NCI-H460 (cell line): ENCODE measurements around the gene ACTG1. TPM values are rescaled to one million over a fixed set of nuclear protein-coding genes. Genes with fewer than 3 reads are reported as not detected.
A peak's percentile ranks its signal among the peaks of the same experiment; 100 is the strongest.

Experiments used
- DNase-seq: peaks from one replicate; pipeline ENCODE4 v3.0.0-alpha.2; 2016; ENCODE audit warnings: low read depth; ENCODE audit errors: extremely low read depth
- total RNA-seq: library from RNA; depleted of rRNA; stranded (reverse); fragments of >200 nt; shearing (Covaris generic); gene quantifications from 2 replicates; pipeline ENCODE4 v1.2.3, GENCODE V29; 2014

ACTG1 gene
- total RNA-seq, 1 experiment from 2014 or later = 3,093 TPM

DNA sequence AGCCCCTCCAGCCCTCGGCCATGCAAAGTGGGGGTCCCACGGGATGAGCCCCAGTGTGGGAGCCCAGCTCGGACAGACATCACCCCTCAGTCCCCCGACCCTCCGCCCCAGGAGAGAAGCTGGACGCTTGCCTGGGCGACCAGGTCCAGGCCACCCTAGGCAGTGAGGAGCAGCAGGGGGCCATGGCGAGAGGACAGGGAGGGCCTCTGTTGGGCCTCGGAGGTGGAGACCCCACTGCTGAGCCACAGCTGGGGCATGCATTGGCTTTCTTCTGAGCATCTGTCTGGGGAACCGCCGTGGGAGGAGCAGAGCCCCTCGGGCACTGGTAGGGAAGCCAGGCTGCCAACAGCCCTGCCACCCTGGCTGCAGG, 13.0 kb downstream of the ACTG1 start:
- DNase-seq = no peak

DNA sequence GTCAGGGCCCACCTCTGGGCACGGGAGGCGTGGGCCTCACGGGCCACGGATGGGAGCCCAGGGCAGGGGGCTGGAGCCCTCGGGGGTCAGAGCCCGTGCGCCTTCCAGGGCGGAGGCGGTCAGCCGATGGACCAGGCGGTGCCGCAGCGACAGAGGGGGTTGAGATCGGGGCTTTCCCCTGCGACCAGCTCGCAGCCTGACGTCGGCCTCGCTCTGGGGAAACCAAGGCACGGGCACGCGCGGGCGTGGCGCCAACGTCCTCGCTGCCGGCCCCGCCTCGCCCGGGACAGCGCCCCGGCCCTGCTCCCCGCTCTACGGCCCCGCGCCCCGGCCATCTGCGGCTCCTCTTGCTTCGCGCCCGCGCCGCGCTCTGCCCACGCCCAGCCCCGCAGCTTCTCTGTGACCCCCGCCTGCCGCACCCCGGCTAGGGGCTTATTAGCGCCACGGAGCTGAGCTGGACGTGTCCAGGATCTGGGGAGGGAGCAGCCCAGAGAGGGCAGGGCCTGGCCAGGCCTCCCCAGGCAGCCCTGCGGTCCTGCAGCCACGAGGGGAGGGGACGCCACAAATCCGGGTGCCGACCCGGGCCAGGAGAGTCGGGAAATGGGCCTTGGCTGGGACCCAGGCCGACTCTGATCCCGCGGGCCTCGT, 13.5 kb downstream of the ACTG1 start:
- no peak for DNase-seq

DNA sequence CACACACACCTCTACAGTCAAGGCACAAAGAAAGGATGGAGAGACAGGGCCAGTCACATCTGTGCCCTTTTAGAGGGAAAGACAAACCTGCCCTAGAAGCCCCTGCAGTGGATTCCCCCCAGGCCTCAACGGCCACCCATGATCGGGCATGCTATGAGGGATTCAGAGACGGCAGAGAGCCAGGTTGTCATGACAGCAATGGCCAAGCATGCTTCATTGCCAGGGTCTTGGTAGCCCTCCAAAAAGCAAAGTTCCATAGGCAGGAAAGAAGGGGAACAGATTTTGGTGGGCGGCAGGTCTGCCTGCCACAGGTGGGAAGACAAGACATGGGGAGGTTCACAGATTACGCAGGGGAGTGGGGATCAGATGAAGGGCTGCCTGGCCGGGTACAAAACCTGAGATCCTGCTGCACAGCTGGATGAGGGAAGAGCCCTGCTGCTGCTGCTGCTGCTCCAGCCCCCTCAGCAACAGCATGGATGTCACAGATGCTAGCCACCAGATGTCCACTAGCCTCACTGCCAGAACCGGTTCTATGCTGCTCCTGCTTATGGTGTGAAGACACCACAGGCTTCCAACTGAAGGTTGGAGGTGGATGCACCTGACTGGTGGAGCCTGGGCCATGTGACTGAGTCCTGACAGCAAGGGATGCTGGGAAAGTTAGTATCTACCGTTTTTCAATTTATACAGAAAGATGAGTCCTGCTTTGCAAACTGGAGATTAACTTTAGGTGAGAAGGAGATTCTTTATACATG, 17.8 kb downstream of the ACTG1 start:
- DNase-seq = no peak

DNA sequence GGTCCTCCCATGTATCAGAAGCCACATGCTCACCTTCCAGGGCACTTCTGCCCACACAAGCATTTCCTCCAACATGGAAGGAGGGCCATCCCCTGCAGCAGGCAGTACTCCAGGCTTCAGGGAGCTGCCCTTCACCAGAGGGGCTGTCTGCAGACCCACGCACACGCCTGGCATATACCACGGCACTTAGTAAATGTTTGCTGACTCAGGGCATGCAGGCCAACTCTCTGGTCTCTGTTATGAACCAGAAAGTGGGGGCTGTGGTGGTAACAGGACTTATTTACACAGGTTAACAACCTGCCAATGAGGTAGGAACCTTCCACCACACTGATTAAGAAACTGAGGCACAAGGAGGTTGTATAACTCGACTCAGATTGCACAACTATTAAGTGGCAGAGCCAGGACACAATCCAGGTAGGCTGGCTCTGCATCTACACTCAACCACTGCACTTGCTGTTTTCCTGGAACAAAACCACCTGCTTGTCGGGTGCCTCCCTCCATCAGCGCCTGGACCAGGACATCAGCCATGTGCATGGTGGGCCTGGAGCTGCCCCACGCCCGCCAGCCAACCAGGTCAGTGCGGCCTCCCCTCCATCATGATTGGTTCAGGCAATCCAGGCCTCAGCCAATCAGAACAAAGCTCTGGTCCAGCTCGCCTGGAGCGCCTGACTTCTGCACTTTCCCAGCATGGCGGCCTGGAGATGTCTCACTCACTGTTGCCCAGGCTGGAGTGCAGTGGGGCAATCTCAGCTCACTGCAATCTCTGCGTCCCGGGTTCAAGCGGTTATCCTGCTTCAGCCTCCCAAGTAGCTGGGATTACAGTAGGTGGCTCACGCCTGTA, 19.2 kb downstream of the ACTG1 start:
- DNase-seq = no peak

DNA sequence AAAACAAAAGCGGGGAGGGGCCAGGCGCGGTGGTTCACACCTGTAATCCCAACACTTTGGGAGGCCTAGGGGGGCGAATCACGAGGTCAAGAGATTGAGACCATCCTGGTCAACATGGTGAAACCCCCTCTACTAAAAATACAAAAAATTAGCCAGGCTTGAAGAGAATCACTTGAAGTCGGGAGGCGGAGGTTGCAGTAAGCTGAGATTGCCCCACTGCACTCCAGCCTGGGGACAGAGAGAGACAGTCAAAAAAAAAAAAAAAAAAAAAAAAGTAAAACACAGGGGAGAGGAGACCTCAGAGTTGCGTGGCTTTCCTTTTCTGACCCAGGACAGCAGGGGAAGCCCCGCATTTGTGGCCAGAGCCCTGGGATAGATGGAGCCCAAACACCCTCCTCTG, 19.9 kb downstream of the ACTG1 start:
- DNase-seq = no peak

DNA sequence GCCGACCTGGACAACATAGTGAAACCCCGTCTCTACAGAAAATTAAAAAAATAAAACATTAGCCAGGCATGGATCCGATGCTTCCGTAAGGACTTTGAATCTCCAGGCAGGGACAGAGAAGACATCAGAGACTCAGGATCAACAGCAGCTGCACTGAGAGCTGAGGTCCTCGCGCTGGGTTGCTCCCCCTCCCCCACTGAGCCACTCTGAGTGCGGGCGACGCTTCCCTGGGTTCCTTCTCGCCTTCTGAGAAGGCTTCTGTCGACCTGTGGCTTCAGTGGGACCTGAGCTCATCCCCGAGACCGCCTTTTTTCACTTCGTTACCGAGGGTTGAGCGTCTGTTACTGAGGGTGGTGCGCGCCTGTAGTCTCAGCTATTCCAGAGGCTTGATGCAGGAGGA, 20.4 kb downstream of the ACTG1 start:
- DNase-seq = no peak

DNA sequence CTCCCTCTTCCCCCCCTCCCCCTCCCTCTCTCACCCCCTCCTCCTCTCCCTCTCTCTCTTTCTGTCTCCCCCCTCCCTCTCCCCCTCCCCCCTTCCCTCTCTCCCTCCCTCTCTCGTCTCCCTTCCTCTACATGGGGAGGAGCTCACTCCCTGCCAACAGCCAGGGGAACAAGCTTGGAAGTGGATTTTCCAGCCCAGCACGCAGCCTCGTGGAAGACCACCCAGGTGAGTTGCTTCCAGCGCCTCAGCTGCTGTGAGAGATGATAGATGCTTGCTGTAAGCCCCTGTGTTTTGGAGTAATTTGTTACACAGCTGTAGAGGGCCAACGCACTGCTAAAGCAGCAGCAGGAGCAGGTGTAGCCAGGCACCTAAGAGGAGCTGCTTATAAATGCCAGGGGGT, 20.8 kb downstream of the ACTG1 start:
- DNase-seq = no peak

DNA sequence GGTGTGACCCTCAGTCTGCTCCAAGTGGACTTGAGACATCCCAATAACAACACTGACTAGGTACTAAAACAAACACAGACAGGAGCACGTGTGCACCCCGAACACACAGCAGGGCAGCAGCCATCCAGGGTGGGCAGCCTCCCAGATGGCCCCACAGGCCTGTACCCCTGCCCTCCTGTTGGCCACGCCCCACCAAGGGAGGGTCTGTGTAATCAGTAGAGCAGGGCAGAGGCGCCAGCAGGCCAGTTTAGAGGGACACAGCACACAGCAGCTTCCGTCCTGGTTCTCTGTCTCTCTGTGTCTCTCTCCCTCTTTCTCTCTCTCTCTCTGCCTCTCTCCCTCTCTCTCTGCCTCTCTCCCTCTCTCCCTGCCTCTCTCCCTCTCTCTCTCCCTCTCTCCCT, 21.4 kb downstream of the ACTG1 start:
- DNase-seq = peak; percentile 14

DNA sequence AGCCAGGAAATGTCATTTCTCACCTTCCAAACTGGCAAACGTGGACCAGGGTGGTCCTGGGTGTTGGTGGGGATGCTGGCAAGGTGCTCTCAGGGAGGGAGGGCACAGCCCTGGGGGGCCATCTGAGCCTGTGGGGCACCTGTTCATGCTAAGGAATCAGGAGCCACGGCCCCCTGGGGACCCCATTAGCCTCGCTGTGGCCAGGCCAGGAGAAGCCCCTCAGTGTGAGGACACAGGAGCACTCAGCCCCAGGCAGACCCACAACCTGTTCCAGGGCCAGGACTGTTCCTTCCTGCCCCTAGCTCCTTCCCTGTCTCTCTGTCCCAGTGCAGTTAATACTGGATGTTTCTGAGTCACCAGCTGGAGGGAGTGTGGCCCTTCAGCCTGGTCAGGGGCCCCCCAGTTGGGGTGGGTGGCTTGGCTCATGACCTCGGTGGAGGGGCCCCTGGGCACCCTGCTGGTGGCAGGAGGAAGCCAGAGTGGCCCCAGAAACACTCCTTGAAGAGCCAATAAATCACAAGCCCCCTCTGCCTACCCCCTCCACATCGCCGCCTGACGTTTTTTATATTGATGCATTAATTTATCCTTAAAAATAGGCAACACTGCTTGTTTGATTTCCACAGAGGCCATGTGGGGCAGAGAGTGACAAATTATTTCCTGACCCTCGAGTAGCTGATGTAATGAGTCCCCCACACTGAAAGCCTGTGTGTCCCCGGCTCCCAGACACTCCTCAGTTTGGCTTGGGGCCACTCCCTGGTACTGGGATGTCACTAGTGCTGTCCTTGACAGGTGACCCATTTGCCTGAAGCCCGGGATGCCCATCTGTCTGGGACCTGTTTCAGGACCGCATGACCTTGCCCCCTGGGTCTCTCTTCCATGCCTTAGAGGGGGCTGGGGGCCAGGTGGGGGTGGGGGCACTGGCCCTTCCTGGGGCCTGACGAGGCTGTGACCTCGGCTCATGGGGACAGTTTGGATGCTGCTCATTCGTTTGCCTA, 22.3 kb downstream of the ACTG1 start:
- no peak for DNase-seq

DNA sequence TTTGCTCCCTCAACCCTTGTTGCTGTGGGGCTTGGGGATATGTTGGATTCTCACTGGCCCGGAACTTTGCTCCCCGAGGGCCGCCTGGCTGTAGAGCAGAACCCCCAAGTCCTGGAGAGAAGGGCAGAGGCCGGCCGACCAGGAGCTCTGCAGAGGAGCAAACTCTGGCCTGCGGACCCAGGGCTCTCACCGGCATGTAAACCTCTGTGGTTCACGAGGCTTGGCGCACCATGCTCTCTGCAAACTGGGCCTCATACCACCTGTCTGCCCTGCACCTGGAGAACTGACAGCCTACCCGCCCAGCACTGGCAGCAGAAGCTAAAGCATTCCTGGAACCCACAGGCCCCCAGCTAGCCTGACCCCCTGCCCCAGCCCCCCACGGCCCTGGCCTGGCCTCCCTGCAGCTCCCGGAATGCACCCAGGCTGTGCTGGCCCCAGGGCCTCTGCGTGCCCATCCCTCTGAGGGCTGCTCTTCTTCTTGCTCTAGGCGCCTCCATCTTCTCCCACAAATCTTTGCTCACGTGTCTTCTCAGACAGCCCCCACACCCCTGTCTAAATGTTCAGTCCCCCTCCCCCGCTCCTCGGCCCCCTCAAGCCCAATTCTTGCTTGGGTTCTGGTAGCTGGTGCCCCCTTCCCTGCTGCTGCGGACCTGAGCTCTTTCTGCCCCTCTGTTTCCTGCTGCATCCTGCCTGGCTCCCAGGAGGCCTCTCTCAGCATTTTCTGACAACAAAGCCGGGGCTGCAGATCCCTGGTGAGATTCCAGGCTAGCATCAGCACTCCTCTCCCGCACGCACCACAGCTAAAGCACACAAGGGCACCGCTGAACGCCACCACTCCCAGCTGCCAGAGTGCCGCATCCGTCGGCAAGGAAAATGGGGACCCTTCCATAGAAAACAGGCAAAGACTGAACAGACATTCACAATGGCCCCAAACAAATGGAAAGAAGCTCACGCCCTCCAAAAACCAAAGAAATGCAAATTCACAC, 23.3 kb downstream of the ACTG1 start:
- DNase-seq = no peak

DNA sequence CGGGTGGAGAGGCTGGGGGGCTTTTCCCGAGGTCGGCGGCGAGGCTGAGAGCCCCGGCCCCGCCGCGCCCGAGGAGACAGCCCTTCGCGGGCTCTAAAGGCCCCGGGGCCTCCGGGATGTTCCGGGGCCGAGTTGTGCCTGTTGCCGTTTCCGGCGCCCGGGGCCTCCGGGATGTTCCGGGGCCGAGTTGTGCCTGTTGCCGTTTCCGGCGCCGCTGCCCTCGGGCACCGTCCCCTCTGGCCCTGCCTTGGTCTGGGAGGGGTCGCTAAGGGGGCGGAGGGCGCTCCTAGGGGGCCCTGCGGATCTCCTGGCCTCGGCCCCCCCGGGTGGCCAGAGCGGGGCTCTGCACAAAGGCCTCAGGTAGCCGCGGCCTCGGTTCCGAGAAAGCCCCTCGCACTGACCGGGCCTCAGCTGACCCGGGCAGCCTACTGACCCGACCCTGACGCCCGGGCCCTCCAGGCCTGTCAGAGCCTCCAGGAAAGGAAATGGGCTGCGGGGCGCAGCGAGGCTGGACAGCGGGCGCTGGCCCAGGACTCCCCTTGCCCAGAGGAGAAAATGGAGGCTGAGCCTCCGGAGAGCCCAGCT, 24.2 kb downstream of the ACTG1 start:
- no peak for DNase-seq

DNA sequence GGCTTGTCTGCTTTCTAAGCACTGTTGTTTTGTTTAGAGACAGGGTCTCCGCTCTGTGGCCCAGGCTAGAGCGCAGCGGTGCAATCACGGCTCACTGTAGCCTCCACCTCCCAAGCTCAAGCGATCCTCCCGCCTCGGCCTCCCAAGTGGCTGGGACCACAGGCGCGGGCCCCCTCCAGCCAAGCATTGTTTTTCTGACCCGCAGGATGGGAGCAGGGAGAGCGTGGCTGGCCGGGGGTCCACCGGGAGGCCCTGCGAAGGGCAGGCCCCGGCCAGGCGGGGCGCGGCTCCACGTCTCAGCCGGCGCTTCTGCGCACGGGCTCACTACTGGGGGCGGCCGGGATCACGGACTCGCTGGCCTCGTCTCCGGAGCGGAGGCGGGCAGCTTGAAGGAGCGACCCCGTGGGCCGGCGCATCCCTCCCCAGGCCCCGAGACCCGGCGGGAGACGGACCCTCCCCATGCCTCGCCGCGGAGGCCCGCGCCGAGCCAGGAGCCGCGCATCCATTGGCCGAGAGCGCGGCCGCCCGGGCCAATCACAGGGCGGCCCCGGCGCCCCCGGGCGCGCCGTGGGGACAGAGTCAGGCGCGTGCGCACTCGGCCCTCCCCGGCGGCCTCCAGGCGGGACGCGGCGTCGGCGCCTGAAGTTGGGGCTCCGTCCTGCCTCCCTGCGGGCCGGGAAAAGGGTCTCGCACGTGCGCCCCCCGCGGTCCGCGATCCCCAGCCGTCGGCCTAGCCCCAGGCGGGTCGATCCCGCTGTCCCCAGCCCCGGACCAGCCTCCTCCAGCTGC, 24.9 kb downstream of the ACTG1 start:
- peak; percentile 72 for DNase-seq

DNA sequence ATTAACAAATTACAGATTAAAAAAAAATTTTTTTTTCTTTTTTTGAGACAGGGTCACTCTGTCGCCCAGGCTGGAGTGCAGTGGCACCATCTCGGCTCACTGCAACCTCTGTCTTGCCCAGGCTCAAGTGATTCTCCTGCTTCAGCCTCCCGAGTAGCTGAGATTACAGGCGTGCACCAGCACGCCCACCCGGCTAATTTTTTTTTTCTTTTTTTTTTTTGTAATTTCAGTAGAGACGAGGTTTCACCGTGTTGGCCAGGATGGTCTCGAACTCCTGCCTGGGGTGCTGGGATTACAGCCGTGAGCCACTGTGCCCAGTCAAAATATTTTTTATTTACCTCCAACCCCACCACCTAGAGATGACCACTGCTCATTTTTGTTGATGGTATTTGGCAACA, 25.5 kb downstream of the ACTG1 start:
- no peak for DNase-seq

DNA sequence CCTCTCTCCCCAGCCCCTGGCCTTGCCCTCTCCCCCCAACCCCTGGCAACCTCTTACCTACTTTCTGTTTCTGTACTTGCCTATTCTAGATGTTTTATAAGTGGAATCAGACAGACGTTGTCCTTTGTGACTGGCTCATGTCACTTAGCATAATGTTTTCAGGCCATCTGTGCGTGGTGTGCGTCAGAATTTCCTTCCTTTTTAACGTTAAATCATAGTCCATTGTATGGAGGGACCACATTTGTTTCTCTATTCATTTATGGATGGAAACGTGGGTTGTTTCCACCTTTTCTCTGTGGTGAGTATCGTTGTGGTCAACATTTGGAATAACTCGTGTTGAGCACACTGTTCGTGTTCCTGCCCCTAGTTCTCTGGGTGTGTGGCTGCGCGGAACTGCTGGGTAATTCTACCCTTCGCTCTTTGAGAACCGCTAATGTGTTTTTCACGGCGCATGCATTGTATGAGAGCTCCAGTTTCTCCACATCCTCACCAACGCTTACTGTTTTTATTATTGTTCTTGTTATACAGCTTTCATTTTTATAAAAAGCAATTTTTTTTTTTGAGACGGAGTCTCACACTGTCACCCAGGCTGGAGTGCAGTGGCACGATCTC, 26.3 kb downstream of the ACTG1 start:
- DNase-seq = no peak

DNA sequence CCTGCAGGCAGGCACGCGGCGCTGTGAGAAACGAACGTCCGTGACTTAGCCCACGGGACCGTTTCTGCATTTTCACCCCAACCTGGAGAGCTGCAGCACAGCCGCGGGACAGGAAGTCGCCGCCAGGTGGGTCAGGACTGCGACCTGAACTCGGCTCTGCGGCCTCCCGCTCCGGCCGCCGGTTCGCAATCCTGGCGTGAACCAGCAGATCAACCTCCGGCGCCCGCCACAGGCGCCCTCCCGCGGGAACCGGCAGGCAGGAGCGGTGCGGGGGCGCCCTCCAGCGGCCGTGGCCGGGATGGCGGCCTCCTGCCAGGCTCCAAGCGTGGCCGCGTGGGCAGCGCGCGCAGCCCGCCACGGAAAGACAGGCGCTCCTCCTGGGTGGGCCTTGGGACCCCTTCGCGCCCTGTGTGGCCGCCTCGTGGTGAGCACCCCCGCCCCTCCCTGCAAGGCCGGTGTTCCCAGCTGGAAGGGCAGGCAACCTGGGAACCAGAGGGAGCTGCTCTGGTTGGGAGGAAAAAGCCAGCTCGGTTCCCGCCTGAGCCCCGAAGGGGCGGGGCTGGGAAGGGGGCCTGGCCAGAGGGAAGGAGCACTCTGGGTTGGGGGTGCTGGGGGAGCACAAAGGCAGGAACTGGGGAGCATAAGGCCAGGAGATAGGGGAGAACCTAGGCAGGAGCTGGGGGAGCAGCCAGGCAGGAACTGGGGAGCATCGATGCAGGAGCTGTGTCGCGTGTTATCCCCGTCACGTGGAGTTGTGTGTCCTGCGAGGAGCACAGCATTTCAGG, 28.2 kb downstream of the ACTG1 start:
- DNase-seq = peak; percentile 74

DNA sequence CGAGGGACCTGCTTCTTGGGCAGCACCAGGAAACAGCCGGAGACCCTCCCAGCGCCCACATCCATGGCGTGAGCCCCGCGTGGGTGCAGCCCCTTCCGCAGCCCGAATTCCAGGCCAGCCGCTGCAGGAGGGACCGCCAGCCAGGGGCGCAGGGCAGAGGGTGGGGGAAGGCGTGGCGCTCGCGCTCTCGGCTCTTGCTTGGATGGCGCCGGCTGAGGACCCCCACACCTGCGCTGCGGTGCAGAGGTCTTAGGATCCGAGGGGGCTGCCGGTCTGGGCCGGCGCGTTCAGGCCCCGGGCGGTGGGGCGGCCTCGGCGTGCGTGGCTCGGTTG, 28.8 kb downstream of the ACTG1 start:
- DNase-seq = no peak
